ENCODE data around the gene OTOP1.

DNA sequence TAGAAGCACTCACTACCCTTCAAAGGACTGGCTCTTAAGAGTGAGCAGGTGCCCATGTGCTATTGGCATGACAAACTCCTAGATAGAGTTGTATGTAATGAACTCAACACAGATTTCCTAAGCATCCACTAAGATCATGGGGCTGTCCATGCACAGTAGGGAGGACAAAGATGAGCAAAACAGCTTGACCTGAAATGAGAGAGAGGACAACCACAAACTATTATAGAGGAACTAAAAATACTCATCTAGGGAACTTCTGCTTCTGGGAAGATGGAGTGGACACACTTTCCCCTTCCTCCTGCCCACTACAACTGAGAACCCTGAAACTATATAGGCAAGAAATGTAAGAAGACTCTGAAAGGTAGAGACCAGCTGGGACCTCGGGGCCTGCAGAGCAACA, 42.0 kb upstream of the OTOP1 start:
- TF ChIP-seq, protein P1, sequence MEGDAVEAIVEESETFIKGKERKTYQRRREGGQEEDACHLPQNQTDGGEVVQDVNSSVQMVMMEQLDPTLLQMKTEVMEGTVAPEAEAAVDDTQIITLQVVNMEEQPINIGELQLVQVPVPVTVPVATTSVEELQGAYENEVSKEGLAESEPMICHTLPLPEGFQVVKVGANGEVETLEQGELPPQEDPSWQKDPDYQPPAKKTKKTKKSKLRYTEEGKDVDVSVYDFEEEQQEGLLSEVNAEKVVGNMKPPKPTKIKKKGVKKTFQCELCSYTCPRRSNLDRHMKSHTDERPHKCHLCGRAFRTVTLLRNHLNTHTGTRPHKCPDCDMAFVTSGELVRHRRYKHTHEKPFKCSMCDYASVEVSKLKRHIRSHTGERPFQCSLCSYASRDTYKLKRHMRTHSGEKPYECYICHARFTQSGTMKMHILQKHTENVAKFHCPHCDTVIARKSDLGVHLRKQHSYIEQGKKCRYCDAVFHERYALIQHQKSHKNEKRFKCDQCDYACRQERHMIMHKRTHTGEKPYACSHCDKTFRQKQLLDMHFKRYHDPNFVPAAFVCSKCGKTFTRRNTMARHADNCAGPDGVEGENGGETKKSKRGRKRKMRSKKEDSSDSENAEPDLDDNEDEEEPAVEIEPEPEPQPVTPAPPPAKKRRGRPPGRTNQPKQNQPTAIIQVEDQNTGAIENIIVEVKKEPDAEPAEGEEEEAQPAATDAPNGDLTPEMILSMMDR (IDR thresholded peaks at IDR 0.05; ENCODE audit: insufficient read depth, low read depth, low read length), result no peak
- TF ChIP-seq EZH2 (IDR thresholded peaks at IDR 0.05; ENCODE audit: insufficient read depth, low read length), result no peak

All from astrocyte (in vitro differentiated cells and primary cell).